Panc1 (cell line): ENCODE data around the gene STXBP5.

ENCODE experiments used
- POLR2AphosphoS5 ChIP-seq: IDR thresholded peaks from 2 replicates; pipeline ENCODE4 v1.6.1; 2012; ENCODE audit warnings: mild to moderate bottlenecking, low read depth, low read length, moderate library complexity
- SIN3A ChIP-seq: IDR thresholded peaks from 2 replicates; pipeline ENCODE4 v1.6.1; 2012; ENCODE audit warnings: low read depth, mild to moderate bottlenecking, low read length, moderate library complexity, borderline replicate concordance; ENCODE audit not compliant: insufficient read depth
- TCF7L2 ChIP-seq: IDR thresholded peaks from 2 replicates; pipeline ENCODE4 v1.6.1; 2011; ENCODE audit warnings: mild to moderate bottlenecking, low read depth, low read length, inconsistent platforms
- TF ChIP-seq, protein P1 (sequence below): fragments of 450-650 bp; IDR thresholded peaks from 2 replicates; pipeline ENCODE4 v1.5.1; 2017; ENCODE audit warnings: mild to moderate bottlenecking
- TF ChIP-seq, protein P2 (sequence below), 2 experiments: IDR thresholded peaks; 2 replicates each; pipeline ENCODE4 v1.6.1; 2011 to 2012; ENCODE audit warnings: low read depth in 2 of 2, control low read depth in 1 of 2, low read length in 1 of 2, mild to moderate bottlenecking in 1 of 2, moderate library complexity in 1 of 2; ENCODE audit not compliant: insufficient read depth in 1 of 2

DNA sequence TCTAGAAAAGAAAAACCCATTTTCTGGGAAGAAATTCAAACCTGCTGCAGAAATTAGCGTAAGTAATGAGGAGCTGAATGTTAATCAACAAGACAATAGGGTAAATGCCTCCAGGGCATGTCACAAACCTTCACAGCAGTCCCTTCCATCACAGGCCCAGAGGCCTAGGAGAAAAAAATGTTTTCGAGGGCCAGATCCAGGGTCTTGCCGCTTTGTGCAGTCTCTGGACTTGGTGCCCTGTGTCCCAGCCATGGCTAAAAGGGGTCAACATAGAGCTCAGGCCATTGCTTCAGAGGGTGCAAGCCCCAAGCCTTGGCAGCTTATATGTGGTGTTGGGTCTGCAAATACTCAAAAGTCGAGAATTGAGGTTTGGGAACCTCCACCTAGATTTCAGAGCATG lies 99.8 kb downstream of the STXBP5 start:
- no peak for TF ChIP-seq TCF7L2
- TF ChIP-seq, protein P1, sequence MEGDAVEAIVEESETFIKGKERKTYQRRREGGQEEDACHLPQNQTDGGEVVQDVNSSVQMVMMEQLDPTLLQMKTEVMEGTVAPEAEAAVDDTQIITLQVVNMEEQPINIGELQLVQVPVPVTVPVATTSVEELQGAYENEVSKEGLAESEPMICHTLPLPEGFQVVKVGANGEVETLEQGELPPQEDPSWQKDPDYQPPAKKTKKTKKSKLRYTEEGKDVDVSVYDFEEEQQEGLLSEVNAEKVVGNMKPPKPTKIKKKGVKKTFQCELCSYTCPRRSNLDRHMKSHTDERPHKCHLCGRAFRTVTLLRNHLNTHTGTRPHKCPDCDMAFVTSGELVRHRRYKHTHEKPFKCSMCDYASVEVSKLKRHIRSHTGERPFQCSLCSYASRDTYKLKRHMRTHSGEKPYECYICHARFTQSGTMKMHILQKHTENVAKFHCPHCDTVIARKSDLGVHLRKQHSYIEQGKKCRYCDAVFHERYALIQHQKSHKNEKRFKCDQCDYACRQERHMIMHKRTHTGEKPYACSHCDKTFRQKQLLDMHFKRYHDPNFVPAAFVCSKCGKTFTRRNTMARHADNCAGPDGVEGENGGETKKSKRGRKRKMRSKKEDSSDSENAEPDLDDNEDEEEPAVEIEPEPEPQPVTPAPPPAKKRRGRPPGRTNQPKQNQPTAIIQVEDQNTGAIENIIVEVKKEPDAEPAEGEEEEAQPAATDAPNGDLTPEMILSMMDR = no peak
- TF ChIP-seq POLR2AphosphoS5 = no peak
- no peak for TF ChIP-seq SIN3A
- TF ChIP-seq, protein P2, sequence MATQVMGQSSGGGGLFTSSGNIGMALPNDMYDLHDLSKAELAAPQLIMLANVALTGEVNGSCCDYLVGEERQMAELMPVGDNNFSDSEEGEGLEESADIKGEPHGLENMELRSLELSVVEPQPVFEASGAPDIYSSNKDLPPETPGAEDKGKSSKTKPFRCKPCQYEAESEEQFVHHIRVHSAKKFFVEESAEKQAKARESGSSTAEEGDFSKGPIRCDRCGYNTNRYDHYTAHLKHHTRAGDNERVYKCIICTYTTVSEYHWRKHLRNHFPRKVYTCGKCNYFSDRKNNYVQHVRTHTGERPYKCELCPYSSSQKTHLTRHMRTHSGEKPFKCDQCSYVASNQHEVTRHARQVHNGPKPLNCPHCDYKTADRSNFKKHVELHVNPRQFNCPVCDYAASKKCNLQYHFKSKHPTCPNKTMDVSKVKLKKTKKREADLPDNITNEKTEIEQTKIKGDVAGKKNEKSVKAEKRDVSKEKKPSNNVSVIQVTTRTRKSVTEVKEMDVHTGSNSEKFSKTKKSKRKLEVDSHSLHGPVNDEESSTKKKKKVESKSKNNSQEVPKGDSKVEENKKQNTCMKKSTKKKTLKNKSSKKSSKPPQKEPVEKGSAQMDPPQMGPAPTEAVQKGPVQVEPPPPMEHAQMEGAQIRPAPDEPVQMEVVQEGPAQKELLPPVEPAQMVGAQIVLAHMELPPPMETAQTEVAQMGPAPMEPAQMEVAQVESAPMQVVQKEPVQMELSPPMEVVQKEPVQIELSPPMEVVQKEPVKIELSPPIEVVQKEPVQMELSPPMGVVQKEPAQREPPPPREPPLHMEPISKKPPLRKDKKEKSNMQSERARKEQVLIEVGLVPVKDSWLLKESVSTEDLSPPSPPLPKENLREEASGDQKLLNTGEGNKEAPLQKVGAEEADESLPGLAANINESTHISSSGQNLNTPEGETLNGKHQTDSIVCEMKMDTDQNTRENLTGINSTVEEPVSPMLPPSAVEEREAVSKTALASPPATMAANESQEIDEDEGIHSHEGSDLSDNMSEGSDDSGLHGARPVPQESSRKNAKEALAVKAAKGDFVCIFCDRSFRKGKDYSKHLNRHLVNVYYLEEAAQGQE (IDR thresholded peaks at IDR 0.05; ENCODE audit: insufficient read depth in 1 of 2, low read depth in 2 of 2, low read length in 1 of 2) = no peak
